Right lobe of liver (tissue), 4 donors: ENCODE measurements around the gene ERFE.

ENCODE experiments used
- CTCF ChIP-seq, 4 donors: fragments of 200-600 bp in 3 of 4; fragments of 450-650 bp in 1 of 4; IDR thresholded peaks; one replicate each; pipeline versions ENCODE4 v1.5.1 to v1.8.0; 2016 to 2022; ENCODE audit warnings: antibody characterized with exemption in 4 of 4, mild to moderate bottlenecking in 2 of 4
- POLR2A ChIP-seq: fragments of 450-650 bp; IDR thresholded peaks from one replicate; pipeline ENCODE4 v1.6.1; 2017; ENCODE audit warnings: antibody characterized with exemption, mild to moderate bottlenecking
- donor health status: DM: no; HTN: no; CAD: no.
- donor health status: DM: no; HTN: no; CAD: no.
- donor health status: DM: no; HTN: yes; CAD: no.

DNA sequence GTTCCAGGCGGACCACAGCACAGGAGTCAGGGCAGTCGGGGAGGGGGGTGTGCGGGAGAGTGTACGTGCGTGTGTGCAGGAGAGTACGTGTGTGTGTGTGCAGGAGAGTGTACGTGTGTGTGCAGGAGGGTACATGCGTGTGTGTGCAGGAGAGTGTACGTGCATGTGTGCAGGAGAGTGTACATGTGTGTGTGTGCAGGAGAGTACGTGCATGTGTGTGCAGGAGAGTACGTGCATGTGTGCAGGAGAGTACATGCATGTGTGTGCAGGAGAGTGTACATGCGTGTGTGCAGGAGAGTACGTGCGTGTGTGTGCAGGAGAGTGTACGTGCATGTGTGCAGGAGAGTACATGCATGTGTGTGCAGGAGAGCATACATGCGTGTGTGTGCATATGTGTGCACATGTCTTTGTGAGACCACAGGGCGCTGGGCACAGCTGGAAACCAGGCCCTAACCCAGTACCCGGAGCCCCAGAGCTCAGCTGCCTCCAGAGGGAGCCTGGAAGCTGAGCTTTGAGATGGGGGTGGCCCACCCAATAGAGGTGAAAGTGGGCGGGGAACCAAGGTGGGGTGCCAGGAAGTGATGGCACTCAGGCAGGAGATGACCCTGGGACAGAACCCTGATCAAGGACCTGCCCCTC is 34.2 kb upstream of the ERFE start:
- TF ChIP-seq POLR2A, result no peak
- TF ChIP-seq CTCF (IDR thresholded peaks at IDR 0.05), result no peak
